Psoas muscle (tissue), 8 donors: ENCODE results near the gene NFE2L3. TPM values are rescaled to one million over a fixed set of nuclear protein-coding genes. Genes with fewer than 3 reads are reported as not detected.
"Not testable (repeated sequence)": the region's sequence is repeated elsewhere in the genome, so short reads cannot be mapped to it uniquely, and the experiment has no call there.

ENCODE experiments used
- ATAC-seq, 4 donors: fragments of 200-7000 bp; cut with Tn5 transposase; one replicate each; pipeline ENCODE4 v1.9.1; 2020; ENCODE audit warnings: moderate library complexity in 3 of 4, mild to moderate bottlenecking in 2 of 4
- DNase-seq, 2 donors: peaks; one replicate each; pipeline ENCODE4 v3.0.0-alpha.2; 2020
- H3K27ac ChIP-seq: fragments of 200-600 bp; one replicate; pipeline ENCODE4 v1.8.0; 2022
- H3K27me3 ChIP-seq, 3 donors: fragments of 200-600 bp in 1 of 3; one replicate each; pipeline versions ENCODE4 v1.6.1 to v1.8.0; 2013 to 2022; ENCODE audit warnings: low read length in 2 of 3, mild to moderate bottlenecking in 2 of 3, moderate library complexity in 1 of 3; ENCODE audit not compliant: insufficient read depth in 3 of 3
- H3K36me3 ChIP-seq, 2 donors: fragments of 200-600 bp in 1 of 2; one replicate each; pipeline versions ENCODE4 v1.6.1 to v1.8.0; 2013 to 2022; ENCODE audit warnings: low read depth in 1 of 2, mild to moderate bottlenecking in 1 of 2, moderate library complexity in 1 of 2; ENCODE audit not compliant: insufficient read depth in 1 of 2
- H3K4me1 ChIP-seq: fragments of 200-600 bp; one replicate; pipeline ENCODE4 v1.8.0; 2022
- H3K4me3 ChIP-seq: fragments of 200-600 bp; one replicate; pipeline ENCODE4 v1.8.0; 2022; ENCODE audit warnings: mild to moderate bottlenecking
- H3K9me3 ChIP-seq: fragments of 200-600 bp; one replicate; pipeline ENCODE4 v1.8.0; 2022
- CTCF ChIP-seq: fragments of 200-600 bp; IDR thresholded peaks from one replicate; pipeline ENCODE4 v1.8.0; 2022; ENCODE audit warnings: antibody characterized with exemption
- WGBS, 3 donors: extraction: QIAGEN DNeasy Blood & Tissue Kit; methylation state at CpG; one replicate each; pipeline versions ENCODE4 v1.1.6 to v1.1.7; 2013; 5-methylcytosine and 5-hydroxymethylcytosine counted together
- intact Hi-C, 2 donors: fragments of 100-400 bp; cut with DNase I; formaldehyde crosslinking; loops; one replicate each; pipeline versions ENCODE4 v1.11.0 to v1.14.2; 2022
- polyA plus RNA-seq, 3 donors: library from polyadenylated mRNA; stranded (reverse); fragments of 200-250 nt; gene quantifications; one replicate each; pipeline ENCODE4 v1.2.3, GENCODE V29; 2013
- total RNA-seq, 4 donors: library from RNA; stranded (reverse); fragmentation: NEBNext Ultra II Directional in 2 of 4; extraction: Animal tissue kit (Norgen Biotek cat#: 25700) in 2 of 4; gene quantifications; one replicate each; pipeline versions ENCODE4 v1.2.1 to v1.2.4, GENCODE V29; 2021 to 2023
- donor health status: healthy with polysubstance abuse.
- donor health status: DM: no; HTN: no; CAD: no; lungs with moderate emphysema.
- donor health status: Bipolar disorder and iron deficiency.
- donor health status: healthy.
- donor health status: DM: yes; HTN: yes; CAD: no.
- donor health status: DM: no; HTN: no; CAD: no.
- donor health status: DM: no; HTN: no; CAD: no.
- donor health status: DM: yes; HTN: yes; CAD: no.

The NFE2L3 gene
- total and polyA plus RNA-seq, 7 donors = 0.44 to 1.1 (median 0.72) TPM

DNA sequence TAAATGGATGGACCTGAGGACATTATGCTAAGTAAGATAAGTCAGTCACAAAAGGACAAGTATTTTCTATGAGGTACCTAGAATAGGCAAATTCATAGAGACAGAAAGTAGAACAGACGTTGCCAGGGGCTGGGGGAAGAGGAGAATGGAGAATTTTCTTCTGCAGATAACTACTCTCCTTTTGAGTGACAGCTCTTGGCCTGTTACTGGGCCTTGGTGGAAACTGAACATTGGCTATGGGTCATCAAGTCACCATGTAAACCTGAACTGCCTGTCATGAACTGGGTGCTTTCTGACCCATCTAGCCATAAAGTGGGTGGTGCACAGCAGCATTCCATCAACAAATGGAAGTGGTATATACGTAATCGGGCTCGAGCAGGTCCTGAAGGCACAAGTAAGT, 29.3 kb upstream of the NFE2L3 start:
- intact Hi-C loops = no loop called here
- 80 to 86% (median 83%) methylated on average over 4 of the region's 4 CpGs for WGBS, 3 donors
- Histone ChIP-seq H3K27me3 (peaks cover 0 to 7% (median 2%) of the 10 kb centered on the region in 3 donors), H3K36me3 (no peaks in the 10 kb centered on the region), H3K9me3 (no peaks in the 10 kb centered on the region), H3K4me3 (no peak overlapping the region), H3K4me1 (no peaks in the 10 kb centered on the region), H3K27ac (no peak overlapping the region)
- ATAC-seq (no peak), DNase-seq (no peak)
- TF ChIP-seq CTCF = no peak

GRCh38 chr7:26124775-26125174, 27.2 kb upstream of the NFE2L3 start:
- H3K4me1 ChIP-seq, H3K36me3 ChIP-seq, H3K27me3 ChIP-seq, H3K4me3 ChIP-seq, H3K27ac ChIP-seq, DNase-seq, intact Hi-C loops, ATAC-seq, H3K9me3 ChIP-seq: not testable (repeated sequence)
- 79 to 89% (median 80%) methylated on average over 4 of the region's 4 CpGs for WGBS, 3 donors

DNA sequence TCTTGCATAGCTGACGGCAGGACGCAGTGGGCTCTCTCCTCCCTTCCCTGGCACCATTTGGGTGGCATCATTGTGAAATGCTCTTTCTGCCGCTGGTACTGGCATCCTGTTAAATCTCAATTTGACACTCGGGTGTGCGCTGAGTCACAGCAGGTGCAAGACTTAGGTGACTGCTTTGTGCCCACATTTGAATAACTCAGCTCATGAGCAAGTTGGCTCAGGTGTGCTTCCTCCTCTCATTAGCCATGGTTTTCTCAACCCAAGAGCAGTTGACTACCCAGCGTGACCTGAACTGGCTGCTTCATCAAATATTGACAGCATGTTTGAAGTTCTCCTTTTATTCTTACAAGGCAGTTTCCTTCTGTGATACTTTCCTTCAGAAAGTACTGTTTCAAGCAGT, 24.6 kb upstream of the NFE2L3 start:
- Histone ChIP-seq H3K4me1 (no peaks in the 10 kb centered on the region), H3K27me3 (peaks cover 0 to 2% (median 0%) of the 10 kb centered on the region in 3 donors), H3K27ac (no peak overlapping the region), H3K9me3 (no peaks in the 10 kb centered on the region), H3K4me3 (no peak overlapping the region), H3K36me3 (no peaks in the 10 kb centered on the region)
- 46 to 62% (median 49%) methylated on average over 6 of the region's 6 CpGs for WGBS, 3 donors
- ATAC-seq (no peak), DNase-seq (no peak)
- TF ChIP-seq CTCF = no peak
- intact Hi-C loops = no loop called here

DNA sequence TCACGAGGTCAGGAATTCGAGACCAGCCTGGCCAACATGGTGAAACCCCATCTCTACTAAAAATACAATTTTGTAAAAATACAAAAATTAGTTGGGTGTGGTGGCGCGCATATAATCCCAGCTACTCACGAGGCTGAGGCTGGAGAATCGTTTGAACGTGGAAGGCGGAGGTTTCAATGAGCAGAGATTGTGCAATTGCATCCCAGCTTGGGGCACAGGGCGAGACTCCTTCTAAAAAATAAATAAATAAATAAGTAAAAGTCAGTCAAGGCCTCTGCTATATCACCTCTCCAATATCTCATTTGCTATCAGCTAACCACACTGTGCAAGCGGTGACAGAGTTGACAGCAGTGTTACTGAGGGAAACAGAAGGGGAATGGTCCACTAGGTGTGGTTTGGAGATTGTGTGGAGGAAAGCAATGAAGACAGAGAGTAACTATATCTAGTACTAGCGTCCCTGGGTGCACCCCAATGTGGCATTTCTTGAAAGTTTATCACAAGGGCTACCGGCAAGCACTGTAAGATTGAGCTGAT, 20.9 kb upstream of the NFE2L3 start:
- no peak overlapping the region for H3K27ac ChIP-seq
- no peaks in the 10 kb centered on the region for H3K4me1 ChIP-seq
- H3K36me3 ChIP-seq = no peaks in the 10 kb centered on the region
- H3K27me3 ChIP-seq = no peaks in the 10 kb centered on the region
- no peak for TF ChIP-seq CTCF
- H3K4me3 ChIP-seq = no peak overlapping the region
- DNase-seq = no peak
- 87 to 90% (median 90%) methylated on average over 12 of the region's 12 CpGs for WGBS, 3 donors
- intact Hi-C loops = no loop called here
- no peaks in the 10 kb centered on the region for H3K9me3 ChIP-seq
- ATAC-seq = no peak

- TF ChIP-seq CTCF = no peak
- no peak for ATAC-seq
- no peak overlapping the region for H3K27ac ChIP-seq
- no peaks in the 10 kb centered on the region for H3K27me3 ChIP-seq
- intact Hi-C loops = no loop called here
- DNase-seq = no peak
- no peak overlapping the region for H3K4me3 ChIP-seq
- H3K9me3 ChIP-seq = no peaks in the 10 kb centered on the region
- no peaks in the 10 kb centered on the region for H3K4me1 ChIP-seq
- H3K36me3 ChIP-seq = no peaks in the 10 kb centered on the region
These were observed 16.9 kb upstream of the NFE2L3 start for GRCh38 chr7:26135076-26135475.
